HG02981 (cell line): ENCODE measurements around the gene PABPN1.
"Not testable (repeated sequence)": the region's sequence is repeated elsewhere in the genome, so short reads cannot be mapped to it uniquely, and the experiment has no call there.

ENCODE experiments used
- ATAC-seq: cut with Tn5 transposase; IDR thresholded peaks from one replicate; pipeline ENCODE4 v1.9.1; 2021; ENCODE audit warnings: mild to moderate bottlenecking, moderate library complexity; ENCODE audit not compliant: unreplicated experiment

Gene PABPN1

GRCh38 chr14:23301288-23301968 lies 19.8 kb upstream of the PABPN1 start:
- ATAC-seq, result peak; percentile 80

DNA sequence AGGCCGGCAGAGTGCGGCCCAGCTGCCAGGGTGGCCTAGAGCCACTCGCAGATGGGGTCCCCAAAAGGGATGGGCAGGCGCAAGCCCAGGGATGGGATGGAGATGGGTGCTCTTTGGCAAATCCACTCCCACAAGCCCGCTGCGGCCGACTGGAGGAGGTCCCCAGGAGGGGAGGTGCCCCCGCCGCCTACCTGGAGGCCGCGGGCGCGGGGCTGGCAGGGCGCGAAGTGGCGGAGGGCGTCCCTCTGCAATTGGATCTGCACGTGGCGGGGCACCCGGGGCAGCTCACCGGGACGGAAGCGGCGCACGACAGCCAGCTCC lies 19.3 kb upstream of the PABPN1 start:
- ATAC-seq, result peak; percentile 12

DNA sequence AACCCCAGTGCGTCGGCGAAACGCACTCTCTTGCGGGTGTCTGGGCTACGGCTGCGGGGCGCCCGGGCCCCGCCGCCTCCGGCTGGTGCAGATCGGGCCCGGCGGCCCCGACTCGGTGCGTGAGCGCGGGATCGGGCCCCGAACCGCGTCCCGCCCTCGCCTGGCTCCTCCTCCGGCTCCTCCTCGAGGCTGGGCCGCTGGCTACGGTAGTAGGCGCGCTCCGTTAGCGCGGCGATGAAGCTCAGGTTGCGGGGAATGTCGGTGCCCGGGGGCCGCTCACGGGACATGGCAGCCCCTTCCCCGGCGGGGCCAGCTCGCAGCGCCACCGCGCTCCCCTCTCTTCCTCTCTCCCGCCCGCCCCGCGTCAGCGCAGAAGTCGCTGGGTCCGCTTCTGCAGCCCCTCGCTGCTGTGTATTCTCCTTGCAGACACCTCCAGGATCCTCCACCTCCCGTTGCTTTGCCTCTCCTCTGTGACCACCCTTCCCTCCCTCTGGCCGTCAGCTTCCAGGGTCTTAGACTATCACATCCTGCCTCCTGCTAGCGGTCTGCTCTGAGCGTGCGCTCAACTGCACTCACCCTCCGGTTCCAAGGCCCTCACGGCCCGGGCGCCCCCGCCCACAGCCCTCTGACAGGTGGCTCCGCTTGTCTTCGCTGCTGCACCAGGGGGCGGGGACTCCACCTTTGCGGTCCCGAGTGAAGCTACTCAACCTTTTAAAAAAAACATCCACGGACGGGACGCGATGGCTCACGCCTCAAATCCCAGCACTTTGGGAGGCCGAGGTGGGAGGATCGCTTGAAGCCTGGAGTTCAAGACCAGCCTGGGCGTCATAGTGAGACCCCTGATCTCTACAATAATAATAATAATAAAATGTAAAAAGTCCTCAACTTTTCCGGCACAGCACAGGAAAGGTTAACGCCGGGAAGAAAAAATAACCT lies 18.7 kb upstream of the PABPN1 start, which contains the start of gene PPP1R3E:
TSS of gene PPP1R3E (minus strand) at position 570 of the 936 bp plus-strand sequence. CDS start at position 287, 283 bp downstream.
- peak; percentile 27 for ATAC-seq

DNA sequence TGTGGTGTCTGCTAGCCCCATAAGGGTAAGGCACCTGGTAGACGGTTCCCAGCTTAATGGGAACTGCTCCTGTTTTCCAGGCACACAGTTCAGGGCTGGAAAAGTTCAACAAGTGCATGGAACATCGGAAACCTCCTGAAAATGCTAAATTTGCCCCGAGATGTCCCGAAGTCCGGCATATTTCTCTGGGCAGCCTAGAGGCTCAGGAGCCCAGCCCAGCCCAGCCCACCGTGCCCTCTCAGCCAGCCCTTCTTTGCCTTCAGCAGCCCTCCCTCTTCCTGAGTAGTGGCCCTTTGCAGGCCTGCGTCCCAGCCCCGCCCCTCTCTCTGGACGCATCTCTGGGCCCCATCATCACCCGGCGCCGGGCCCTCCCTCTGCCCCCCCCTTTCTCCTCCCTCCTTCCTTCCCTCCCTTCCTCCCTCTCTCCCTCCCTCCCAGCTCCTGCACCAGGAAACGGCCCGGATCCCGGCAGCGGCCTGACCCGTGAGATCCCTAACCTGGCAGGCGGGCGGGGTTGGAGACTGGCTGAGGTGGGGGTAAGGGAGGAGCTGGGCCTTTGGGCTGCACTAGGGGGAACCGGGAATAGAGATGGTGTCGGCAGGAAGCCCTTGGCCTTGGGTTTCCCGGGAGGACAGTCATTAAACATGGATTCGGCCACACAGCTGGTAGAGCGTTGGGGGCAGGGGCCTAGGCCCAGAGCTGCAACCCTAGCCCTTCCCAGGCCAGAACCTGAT lies 14.7 kb upstream of the PABPN1 start, which contains the start of gene BCL2L2:
TSS of gene BCL2L2 (plus strand) at position 422 of the 734 bp plus-strand sequence. CDS start 935 bp downstream, outside the sequence.
- no peak for ATAC-seq

- no peak for ATAC-seq
Measured at GRCh38 chr14:23307146-23307530, 14.1 kb upstream of the PABPN1 start.

GRCh38 chr14:23307687-23308644 lies 13.3 kb upstream of the PABPN1 start:
- no peak for ATAC-seq

GRCh38 chr14:23308721-23309445 lies 12.4 kb upstream of the PABPN1 start:
- ATAC-seq, result no peak

DNA sequence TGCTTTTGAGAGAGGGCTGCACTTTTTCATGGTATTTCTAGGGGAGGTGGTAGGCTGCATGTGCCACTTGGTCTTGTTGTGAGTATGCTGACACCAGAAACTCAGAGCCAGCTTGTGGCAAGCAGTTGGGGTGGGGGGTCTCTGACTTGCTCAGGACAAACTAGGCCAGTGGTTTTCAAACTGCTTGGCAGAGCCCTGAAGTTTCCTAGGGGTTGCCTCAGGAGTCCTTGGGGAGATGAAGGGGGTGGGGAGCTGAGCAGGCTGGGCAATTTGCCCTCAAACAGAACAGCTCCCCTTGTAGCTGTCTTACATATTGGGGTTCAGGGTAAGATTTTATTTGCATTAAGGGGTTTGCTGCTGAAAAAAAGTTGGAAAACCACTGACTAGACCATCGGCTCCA lies 10.7 kb upstream of the PABPN1 start:
- ATAC-seq, result no peak

GRCh38 chr14:23316300-23316699 lies 5.0 kb upstream of the PABPN1 start:
- ATAC-seq, result no peak

- no peak for ATAC-seq
Measured at GRCh38 chr14:23319746-23320583, 1.3 kb upstream of the PABPN1 start.

DNA sequence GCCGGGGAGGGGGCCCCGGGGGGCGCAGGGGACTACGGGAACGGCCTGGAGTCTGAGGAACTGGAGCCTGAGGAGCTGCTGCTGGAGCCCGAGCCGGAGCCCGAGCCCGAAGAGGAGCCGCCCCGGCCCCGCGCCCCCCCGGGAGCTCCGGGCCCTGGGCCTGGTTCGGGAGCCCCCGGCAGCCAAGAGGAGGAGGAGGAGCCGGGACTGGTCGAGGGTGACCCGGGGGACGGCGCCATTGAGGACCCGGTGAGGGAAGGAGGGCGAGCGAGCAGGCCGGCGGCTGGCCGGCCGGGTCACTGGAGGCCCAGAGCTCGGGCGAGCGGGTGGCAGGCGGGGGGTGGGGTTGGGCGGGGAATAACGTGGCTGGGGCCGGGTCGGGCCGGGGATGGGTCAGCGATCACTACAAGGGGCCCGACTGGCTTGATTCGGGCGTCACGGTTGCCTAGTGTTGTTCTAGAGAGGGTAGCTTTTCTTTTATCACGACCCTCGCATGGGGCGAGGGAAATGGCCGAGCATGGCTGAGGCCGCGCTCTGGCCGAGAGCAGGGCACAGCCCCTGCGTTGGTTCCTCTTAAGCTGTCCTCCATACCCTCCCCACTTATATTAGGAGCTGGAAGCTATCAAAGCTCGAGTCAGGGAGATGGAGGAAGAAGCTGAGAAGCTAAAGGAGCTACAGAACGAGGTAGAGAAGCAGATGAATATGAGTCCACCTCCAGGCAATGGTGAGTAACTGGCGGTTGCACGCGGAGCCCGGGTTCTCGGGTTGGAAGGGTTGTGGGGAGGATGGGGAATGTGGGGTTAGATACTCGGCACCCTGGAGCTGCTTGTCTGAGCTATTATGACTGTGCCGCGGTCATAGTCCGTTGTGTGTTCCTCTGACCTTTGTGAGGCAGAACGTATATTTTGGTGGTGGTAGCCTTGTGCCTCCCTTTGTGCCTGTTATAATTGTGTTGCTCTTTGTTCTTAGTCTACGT lies 603 bp downstream of the PABPN1 start:
- peak; percentile 3 for ATAC-seq

- ATAC-seq, result no peak
Measured at GRCh38 chr14:23322568-23323517, 1.6 kb downstream of the PABPN1 start.

GRCh38 chr14:23323838-23324454 lies 2.7 kb downstream of the PABPN1 start:
- ATAC-seq, result no peak

- no peak for ATAC-seq
Measured at GRCh38 chr14:23324455-23324846, 3.2 kb downstream of the PABPN1 start.

GRCh38 chr14:23324993-23325392 lies 3.7 kb downstream of the PABPN1 start:
- ATAC-seq, result no peak

GRCh38 chr14:23325746-23326145 lies 4.5 kb downstream of the PABPN1 start:
- ATAC-seq, result not testable (repeated sequence)
